OCI-LY7 (cell line): ENCODE measurements around the gene PRKN. TPM values are rescaled to one million over a fixed set of nuclear protein-coding genes. Genes with fewer than 3 reads are reported as not detected.

Source experiments
- BruUV-seq: library from RNA; stranded (reverse); fragments of 400-500 nt; replicated peaks from 2 replicates; lab custom pipeline; 2021; lab: Mats Ljungman, UMichigan
- CTCF ChIA-PET: fragments of 300-600 bp; sonication (Branson Sonifier 250); formaldehyde crosslinking; loops from one replicate; lab custom pipeline; 2022; ENCODE audit warnings: antibody characterized with exemption; ENCODE audit not compliant: unreplicated experiment; lab: Charles Lee
- POLR2A ChIA-PET: fragments of 300-600 bp; sonication (Branson Sonifier 250); formaldehyde crosslinking; loops from one replicate; lab custom pipeline; 2022; ENCODE audit warnings: antibody characterized with exemption; lab: Charles Lee
- DNase-seq: peaks from one replicate; pipeline ENCODE4 v3.0.0-alpha.2; 2015; ENCODE audit warnings: low spot score
- H2AFZ ChIP-seq: fragments of 200-600 bp; sonication (generic), shearing (Covaris generic); 2 replicates; pipeline ENCODE4 v1.6.1; 2014; ENCODE audit warnings: mild to moderate bottlenecking, antibody characterized with exemption, low read length, moderate library complexity
- H3K27ac ChIP-seq: fragments of 200-600 bp; sonication (generic); 2 replicates; pipeline ENCODE4 v1.5.1; 2014; ENCODE audit warnings: mixed run types, low read depth, mild to moderate bottlenecking, moderate library complexity, low read length, inconsistent platforms; ENCODE audit not compliant: poor library complexity, severe bottlenecking
- H3K36me3 ChIP-seq: fragments of 200-600 bp; sonication (generic); 2 replicates; pipeline ENCODE4 v1.6.1; 2014; ENCODE audit warnings: mild to moderate bottlenecking, antibody characterized with exemption, low read length, moderate library complexity, mixed read lengths; ENCODE audit not compliant: insufficient read depth
- H3K4me1 ChIP-seq: fragments of 200-600 bp; sonication (generic); 2 replicates; pipeline ENCODE4 v1.5.1; 2014; ENCODE audit warnings: mild to moderate bottlenecking, low read length; ENCODE audit not compliant: insufficient read depth, poor library complexity, severe bottlenecking
- H3K4me2 ChIP-seq: fragments of 200-600 bp; sonication (generic); 2 replicates; pipeline ENCODE4 v1.6.1; 2014; ENCODE audit warnings: mild to moderate bottlenecking, low read length
- H3K4me3 ChIP-seq: fragments of 200-600 bp; sonication (generic); 2 replicates; pipeline ENCODE4 v1.5.1; 2014; ENCODE audit warnings: mild to moderate bottlenecking, low read depth, low read length; ENCODE audit not compliant: poor library complexity, severe bottlenecking
- H3K79me2 ChIP-seq: fragments of 200-600 bp; sonication (generic); 2 replicates; pipeline ENCODE4 v1.6.1; 2016; ENCODE audit warnings: low read depth, mild to moderate bottlenecking, low read length, moderate library complexity, mixed read lengths; ENCODE audit not compliant: insufficient read depth
- H3K9me2 ChIP-seq: fragments of 200-600 bp; sonication (generic); 2 replicates; pipeline ENCODE4 v1.6.1; 2016; ENCODE audit warnings: mild to moderate bottlenecking, low read length, mixed read lengths; ENCODE audit not compliant: insufficient read depth
- H3K9me3 ChIP-seq: fragments of 200-600 bp; sonication (generic); 2 replicates; pipeline ENCODE4 v1.6.1; 2014; ENCODE audit warnings: mild to moderate bottlenecking, mixed run types, low read length, mixed read lengths
- H4K20me1 ChIP-seq: fragments of 200-600 bp; sonication (generic); 2 replicates; pipeline ENCODE4 v1.6.1; 2014; ENCODE audit warnings: mild to moderate bottlenecking, antibody characterized with exemption, low read length, moderate library complexity, mixed read lengths; ENCODE audit not compliant: insufficient read depth
- CTCF ChIP-seq: fragments of 200-600 bp; sonication (generic); conservative IDR thresholded peaks from 2 replicates; pipeline ENCODE4 v1.5.1; 2014; ENCODE audit warnings: mild to moderate bottlenecking, antibody characterized with exemption, low read length, moderate library complexity, mixed read lengths
- EZH2phosphoT487 ChIP-seq: fragments of 200-600 bp; sonication (generic); IDR thresholded peaks from 2 replicates; pipeline ENCODE4 v1.6.1; 2018; ENCODE audit warnings: low read depth, borderline replicate concordance, mild to moderate bottlenecking, mixed run types, antibody characterized with exemption, low read length, moderate library complexity, mixed read lengths
- intact Hi-C: fragments of 100-400 bp; cut with micrococcal nuclease; formaldehyde crosslinking; loops from one replicate; pipeline ENCODE4 v1.10.0; 2022; ENCODE audit not compliant: unreplicated experiment
- total RNA-seq, 2 experiments: library from RNA; depleted of rRNA in 1 of 2; stranded (reverse); fragments of >200 nt in 1 of 2; shearing (Covaris generic) in 1 of 2; gene quantifications; 2 replicates each; pipeline ENCODE4 v1.2.3, GENCODE V29; 2014 to 2022

The PRKN gene
- total RNA-seq, 2 experiments from 2014 or later: 1.3 to 2.0 TPM

GRCh38 chr6:162684052-162684451 is 43.5 kb downstream of the PRKN start:
- DNase-seq: no peak
- H3K36me3 ChIP-seq: no peaks in the 10 kb centered on the region
- H3K4me1 ChIP-seq: no peaks in the 10 kb centered on the region
- H3K27ac ChIP-seq: no peak overlapping the region
- H3K9me3 ChIP-seq: no peaks in the 10 kb centered on the region
- intact Hi-C loops: no loop called here
- no peaks in the 10 kb centered on the region for H3K9me2 ChIP-seq
- H3K4me2 ChIP-seq: no peak overlapping the region
- no peak overlapping the region for H3K4me3 ChIP-seq
- TF ChIP-seq CTCF (no peak), EZH2phosphoT487 (no peak)
- no TSS peak for BruUV-seq
- no peaks in the 10 kb centered on the region for H4K20me1 ChIP-seq
- POLR2A ChIA-PET: interaction anchor here (1.1 to 1.3 kb wide), 2 partner anchors 16 to 49 kb away, joined by 3 read pairs; no protein-coding TSS in a partner anchor
- no peak overlapping the region for H2AFZ ChIP-seq
- no peaks in the 10 kb centered on the region for H3K79me2 ChIP-seq
- CTCF ChIA-PET: no interaction called here

- Histone ChIP-seq H3K4me3 (no peak overlapping the region), H3K36me3 (no peaks in the 10 kb centered on the region), H3K4me2 (no peak overlapping the region), H4K20me1 (no peaks in the 10 kb centered on the region), H3K79me2 (no peaks in the 10 kb centered on the region), H3K9me2 (no peaks in the 10 kb centered on the region), H3K27ac (no peak overlapping the region), H3K4me1 (no peaks in the 10 kb centered on the region), H2AFZ (no peak overlapping the region), H3K9me3 (no peaks in the 10 kb centered on the region)
- ChIA-PET CTCF (no interaction called here), POLR2A (interaction anchor here (0.8 to 1.3 kb wide), 2 partner anchors 23 to 49 kb away, joined by 3 read pairs; no protein-coding TSS in a partner anchor)
- intact Hi-C loops: no loop called here
- TF ChIP-seq EZH2phosphoT487 (no peak), CTCF (no peak)
- no TSS peak for BruUV-seq
- no peak for DNase-seq
Observed at GRCh38 chr6:162683135-162683534, 44.4 kb downstream of the PRKN start.

GRCh38 chr6:162681447-162681846 is 46.1 kb downstream of the PRKN start:
- BruUV-seq: no TSS peak
- ChIA-PET POLR2A (no interaction called here), CTCF (no interaction called here)

More at GRCh38 chr6:162681447-162681846, 46.1 kb downstream of the PRKN start:
- Histone ChIP-seq H4K20me1 (no peaks in the 10 kb centered on the region), H3K27ac (no peak overlapping the region), H3K9me2 (no peaks in the 10 kb centered on the region), H3K36me3 (no peaks in the 10 kb centered on the region), H3K4me1 (no peaks in the 10 kb centered on the region), H3K4me2 (no peak overlapping the region), H2AFZ (no peak overlapping the region), H3K79me2 (no peaks in the 10 kb centered on the region), H3K9me3 (no peaks in the 10 kb centered on the region), H3K4me3 (no peak overlapping the region)
- intact Hi-C loops: no loop called here
- DNase-seq: no peak
- TF ChIP-seq EZH2phosphoT487 (no peak), CTCF (no peak)
